Fibroblast of skin of right biceps (primary cell): ENCODE results near the gene MFSD8.
"Not testable (repeated sequence)": the region's sequence is repeated elsewhere in the genome, so short reads cannot be mapped to it uniquely, and the experiment has no call there.

Experiments
- DNase-seq: peaks from one replicate; pipeline ENCODE4 v3.0.0-alpha.2; 2013

Gene MFSD8

DNA sequence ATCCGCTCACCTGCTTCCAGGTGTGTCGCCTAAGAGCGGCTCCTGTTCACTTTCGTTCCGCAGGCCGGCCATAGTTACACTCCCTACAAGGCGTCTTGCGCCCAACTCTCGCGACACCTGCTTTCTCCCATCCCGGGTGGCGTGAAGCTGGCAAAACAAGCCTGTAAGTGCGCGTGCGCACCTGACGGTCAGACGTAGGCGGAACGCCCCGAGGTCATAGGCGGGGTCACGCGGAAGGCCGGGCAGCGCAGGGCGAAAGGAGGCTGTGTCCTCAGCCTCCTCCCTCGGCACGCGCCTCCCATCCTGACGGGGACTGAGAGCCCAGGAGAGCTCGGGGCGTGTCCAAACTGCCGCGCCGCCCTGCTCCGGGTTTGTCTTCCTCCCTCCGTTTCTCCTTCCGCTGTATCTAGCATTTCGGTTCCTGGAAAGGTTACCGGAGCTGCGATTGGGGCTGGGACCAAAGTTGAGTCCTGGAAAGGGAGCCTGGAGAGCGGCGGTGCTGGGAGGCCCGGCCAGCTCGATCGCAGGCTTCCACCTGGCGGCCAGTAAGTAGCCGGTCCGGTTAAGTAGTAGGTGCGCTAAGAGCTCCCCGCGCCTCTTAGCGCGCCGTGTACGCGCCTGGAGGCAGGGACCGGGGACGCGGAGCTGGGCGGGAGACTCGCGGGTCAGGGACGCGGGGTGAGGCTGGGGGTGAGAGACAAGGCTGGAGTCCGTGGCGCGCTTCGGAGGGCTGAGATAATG is at the start of gene MFSD8, which contains the start of gene ABHD18:
TSS of gene MFSD8 (minus strand) at position 112 of the 741 bp plus-strand sequence. CDS start at position 72, 40 bp downstream.
TSS of gene ABHD18 (plus strand) at position 345 of the 741 bp plus-strand sequence. CDS start 17,550 bp downstream, outside the sequence.
- DNase-seq = peak; percentile 98

DNA sequence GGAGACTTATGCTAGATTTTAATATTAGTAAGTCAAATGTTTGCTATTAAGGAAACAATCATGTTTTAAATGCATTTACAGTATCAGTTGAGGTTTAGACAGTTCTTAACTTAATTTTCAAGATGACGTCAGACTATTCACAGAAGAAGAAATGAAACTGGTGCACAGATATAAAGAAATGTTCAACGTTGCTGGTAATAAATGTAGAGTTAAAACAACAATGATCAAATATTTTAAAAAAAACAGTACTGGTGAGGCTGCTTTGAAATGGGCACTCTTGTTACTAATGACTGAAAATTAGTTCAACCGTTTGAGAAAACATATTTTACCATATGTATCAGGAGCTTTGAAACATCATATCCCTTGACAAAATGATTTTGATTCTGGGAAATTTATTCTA is 44.5 kb upstream of the MFSD8 start:
- DNase-seq = no peak

GRCh38 chr4:128006592-128006991 is 41.6 kb upstream of the MFSD8 start:
- peak; percentile 34 for DNase-seq

- peak; percentile 11 for DNase-seq
Observed at GRCh38 chr4:127997534-127998388, 32.8 kb upstream of the MFSD8 start.

GRCh38 chr4:127996521-127996920 is 31.5 kb upstream of the MFSD8 start:
- DNase-seq = not testable (repeated sequence)

DNA sequence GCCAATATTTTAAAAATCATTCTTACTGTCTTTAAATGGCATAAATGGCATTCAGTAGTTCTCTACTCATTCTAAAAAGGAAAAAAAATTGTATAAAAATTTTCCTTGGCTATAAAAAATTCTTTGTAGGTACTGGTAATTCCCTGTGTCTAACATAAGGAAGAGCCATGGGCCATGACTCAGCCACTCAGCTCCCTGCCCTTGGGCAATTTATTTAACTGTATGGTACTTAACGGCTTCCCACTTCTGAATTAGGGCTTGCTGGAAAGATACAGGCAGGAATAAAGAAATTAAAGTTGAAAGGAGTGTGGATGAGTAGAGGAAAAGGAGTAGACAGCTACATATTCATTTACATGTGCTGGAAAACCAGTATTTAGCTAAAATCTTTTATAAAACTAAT is 30.8 kb upstream of the MFSD8 start:
- DNase-seq = peak; percentile 6

GRCh38 chr4:127993151-127993550 is 28.2 kb upstream of the MFSD8 start:
- no peak for DNase-seq

DNA sequence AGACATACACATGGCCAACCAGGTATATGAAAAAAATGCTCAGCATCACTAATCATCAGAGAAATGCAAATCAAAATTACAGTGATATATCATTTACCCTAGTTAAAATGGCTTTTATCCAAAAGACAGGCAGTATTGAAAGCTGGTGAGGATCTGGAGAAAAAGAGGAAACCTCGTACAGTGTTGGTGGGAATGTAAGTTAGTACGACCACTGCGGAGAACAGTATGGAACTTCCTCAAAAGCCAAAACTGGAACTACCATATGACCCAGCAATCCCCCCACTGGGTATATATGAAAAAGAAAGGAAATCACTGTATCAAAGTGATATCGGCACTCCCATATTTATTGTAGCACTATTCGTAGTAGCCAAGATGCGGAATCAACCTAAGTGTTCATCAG is 23.7 kb upstream of the MFSD8 start:
- no peak for DNase-seq

DNA sequence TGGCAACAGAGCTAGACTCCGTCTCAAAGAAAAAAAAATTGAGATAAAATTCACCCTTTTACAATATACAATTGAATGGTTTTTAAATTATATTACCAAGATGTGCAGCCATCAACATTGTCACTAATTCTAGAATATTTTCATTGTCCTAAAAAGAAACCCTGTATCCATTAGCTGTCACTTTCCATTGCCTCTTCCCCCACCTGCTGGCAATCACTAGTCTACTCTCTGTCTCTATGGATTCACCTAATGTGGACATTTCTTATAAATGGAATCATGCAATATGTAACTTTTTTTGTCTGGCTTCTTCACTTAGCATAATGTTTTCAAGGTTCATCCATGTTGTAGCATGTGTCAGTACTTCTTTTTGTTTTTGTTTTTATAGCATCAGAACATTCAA is 21.0 kb upstream of the MFSD8 start:
- no peak for DNase-seq

DNA sequence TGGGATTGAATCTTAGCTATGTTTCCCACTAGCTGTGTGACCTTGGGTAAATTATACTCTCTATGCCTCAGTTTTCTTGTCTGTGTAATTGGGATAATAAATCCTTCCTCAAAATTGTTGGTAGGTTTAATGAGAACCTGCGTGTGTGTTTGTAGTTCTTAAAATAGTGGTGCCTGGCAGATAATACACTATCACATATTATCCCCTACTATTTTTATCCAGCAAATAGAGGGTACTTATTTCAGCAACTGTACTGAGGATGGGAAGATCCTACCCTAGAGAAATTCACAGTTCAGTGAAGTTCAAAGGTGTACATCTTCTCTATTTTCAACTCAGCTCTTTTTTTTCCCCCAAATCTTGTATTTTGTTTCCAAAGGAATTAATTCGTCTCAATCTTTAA is 17.5 kb upstream of the MFSD8 start:
- DNase-seq = no peak

- DNase-seq = no peak
Observed at GRCh38 chr4:127978930-127979329, 14.0 kb upstream of the MFSD8 start.

- peak; percentile 22 for DNase-seq
Observed at GRCh38 chr4:127975121-127975770, 10.3 kb upstream of the MFSD8 start.

GRCh38 chr4:127970925-127971324 is 6.0 kb upstream of the MFSD8 start:
- DNase-seq = not testable (repeated sequence)

DNA sequence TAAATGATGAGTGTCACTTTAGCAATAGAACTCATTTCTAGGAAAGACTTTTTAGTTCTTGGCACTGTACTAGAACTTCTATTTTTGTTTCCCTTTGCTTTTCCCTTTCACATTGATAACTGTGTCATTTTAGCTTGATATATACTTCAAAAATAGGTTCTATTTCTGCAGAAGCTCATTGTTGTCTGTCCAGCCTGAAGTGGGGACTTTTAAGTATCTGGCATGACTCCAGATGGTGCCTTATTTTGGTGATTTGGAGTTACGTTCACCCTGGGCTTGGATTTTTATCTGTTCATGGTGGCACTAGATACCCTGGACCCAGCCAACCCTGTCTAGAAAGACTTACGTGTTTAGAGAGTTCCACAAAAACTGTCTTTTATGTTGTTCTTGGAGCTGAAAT is 3.6 kb upstream of the MFSD8 start:
- no peak for DNase-seq

GRCh38 chr4:127967141-127967775 is 2.3 kb upstream of the MFSD8 start:
- DNase-seq = peak; percentile 9

DNA sequence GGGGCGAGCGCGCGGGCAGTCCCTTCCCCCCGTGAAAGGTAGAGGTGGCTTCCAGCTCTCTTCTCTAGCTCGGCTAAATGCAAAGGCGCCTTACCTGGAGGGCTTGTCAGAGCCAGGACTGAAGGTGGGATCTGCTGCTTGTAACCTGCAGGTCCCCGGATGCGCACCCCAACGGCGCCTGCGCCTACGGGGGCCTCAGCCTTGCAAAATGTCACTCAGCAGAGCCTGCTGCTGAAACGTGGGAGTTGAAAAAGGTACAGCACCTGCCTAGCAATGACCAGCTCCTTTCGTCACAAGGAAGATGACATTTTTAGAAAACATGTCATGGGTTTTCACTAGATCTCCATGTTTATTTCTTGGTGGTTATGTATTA is 816 bp upstream of the MFSD8 start:
- DNase-seq = peak; percentile 17

GRCh38 chr4:127964426-127965061 is 429 bp downstream of the MFSD8 start:
- DNase-seq = not testable (repeated sequence)

DNA sequence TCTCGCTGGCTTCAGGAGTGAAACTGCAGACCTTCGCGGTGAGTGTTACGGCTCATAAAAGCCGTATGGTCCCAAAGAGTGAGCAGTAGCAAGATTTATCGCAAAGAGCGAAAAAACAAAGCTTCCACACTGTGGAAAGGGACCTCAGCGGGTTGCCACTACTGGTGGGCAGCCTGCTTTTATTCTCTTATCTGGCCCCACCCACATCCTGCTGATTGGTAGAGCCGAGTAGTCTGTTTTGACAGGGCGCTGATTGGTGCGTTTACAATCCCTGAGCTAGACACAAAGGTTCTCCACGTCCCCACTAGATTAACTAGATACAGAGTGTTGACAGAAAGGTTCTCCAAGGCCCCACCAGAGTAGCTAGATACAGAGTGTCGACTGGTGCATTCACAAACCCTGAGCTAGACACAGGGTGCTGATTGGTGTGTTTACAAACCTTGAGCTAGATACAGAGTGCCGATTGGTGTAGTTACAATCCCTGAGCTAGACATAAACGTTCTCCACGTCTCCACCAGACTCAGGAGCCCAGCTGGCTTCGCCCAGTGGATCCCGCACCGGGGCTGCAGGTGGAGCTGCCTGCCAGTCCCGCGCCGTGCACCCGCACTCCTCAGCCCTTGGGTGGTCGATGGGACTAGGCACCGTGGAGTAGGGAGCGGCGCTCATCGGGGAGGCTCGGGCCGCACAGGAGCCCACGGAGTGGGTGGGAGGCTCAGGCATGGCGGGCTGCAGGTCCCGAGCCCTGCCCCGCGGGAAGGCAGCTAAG is 1.2 kb downstream of the MFSD8 start:
- not testable (repeated sequence) for DNase-seq

DNA sequence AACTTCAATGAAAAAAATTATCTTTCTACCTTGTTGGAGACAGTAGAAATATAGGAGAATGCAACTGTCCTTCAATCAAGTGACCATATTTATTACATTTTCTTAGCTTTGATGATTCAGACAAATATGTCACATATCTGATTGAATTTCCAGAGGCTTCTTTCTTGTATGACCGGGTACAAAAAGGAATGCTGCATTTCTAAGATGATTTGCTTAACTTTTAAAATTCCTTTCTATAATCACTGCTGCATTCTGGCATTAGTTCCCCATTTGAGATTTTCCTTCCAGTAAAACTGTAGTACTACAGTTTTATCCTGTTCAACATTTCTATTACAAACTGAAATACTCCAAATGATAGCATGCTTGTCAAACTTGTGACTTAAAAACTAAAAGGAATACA is 5.2 kb downstream of the MFSD8 start:
- DNase-seq = peak; percentile 9

- DNase-seq = no peak
Observed at GRCh38 chr4:127957105-127957504, 7.9 kb downstream of the MFSD8 start.

GRCh38 chr4:127936974-127937373 is 28.0 kb downstream of the MFSD8 start:
- DNase-seq = peak; percentile 29

DNA sequence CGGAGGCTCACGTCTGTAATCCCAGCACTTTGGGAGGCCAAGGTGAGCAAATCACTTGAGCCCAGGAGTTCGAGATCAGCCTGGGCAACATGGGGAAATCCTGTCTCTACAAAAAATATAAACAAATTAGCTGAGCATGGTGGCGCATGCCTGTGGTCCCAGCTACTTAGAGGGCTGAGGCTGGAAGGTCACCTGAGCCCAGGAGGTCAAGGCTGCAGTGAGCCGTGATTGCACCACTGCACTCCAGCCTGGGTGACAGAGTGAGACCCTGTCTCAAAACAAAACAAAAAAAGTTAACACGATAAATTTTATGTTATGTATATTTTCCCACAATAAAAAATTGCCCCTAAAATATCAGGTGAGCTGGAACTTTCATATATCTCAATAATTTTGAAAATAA is 33.1 kb downstream of the MFSD8 start:
- not testable (repeated sequence) for DNase-seq
